HAP-1 (cell line): ENCODE measurements around the gene ZNF221.
A peak's percentile ranks its signal among the peaks of the same experiment; 100 is the strongest.

Experiments
- DNase-seq, 2 experiments: peaks; one replicate each; pipeline ENCODE4 v3.0.0-alpha.2; 2016 to 2020; ENCODE audit warnings: low spot score in 2 of 2
- H3K27me3 ChIP-seq: fragments of 250-450 bp; sonication (Bioruptor Pico); 2 replicates; pipeline ENCODE4 v1.5.1; 2020; ENCODE audit warnings: low read depth, mild to moderate bottlenecking, moderate library complexity
- H3K36me3 ChIP-seq: fragments of 250-450 bp; sonication (Bioruptor Pico); replicated peaks from 2 replicates; pipeline ENCODE4 v1.5.1; 2020; ENCODE audit warnings: mild to moderate bottlenecking
- H3K4me1 ChIP-seq: fragments of 250-450 bp; sonication (Bioruptor Pico); 2 replicates; pipeline ENCODE4 v1.5.1; 2020; ENCODE audit warnings: mild to moderate bottlenecking
- H3K4me3 ChIP-seq: fragments of 250-450 bp; sonication (Bioruptor Pico); 2 replicates; pipeline ENCODE4 v1.5.1; 2020; ENCODE audit warnings: mild to moderate bottlenecking, moderate library complexity
- H3K9me3 ChIP-seq: fragments of 250-450 bp; sonication (Bioruptor Pico); 2 replicates; pipeline ENCODE4 v1.5.1; 2020; ENCODE audit warnings: mild to moderate bottlenecking, moderate library complexity
- in situ Hi-C: fragments of 300-500 bp; cut with MboI; formaldehyde crosslinking; loops from 3 replicates; pipeline ENCODE4 v1.14.3; 2020; ENCODE audit warnings: low sequenced_read_pairs, inconsistent platforms, mixed read lengths

The ZNF221 gene

DNA sequence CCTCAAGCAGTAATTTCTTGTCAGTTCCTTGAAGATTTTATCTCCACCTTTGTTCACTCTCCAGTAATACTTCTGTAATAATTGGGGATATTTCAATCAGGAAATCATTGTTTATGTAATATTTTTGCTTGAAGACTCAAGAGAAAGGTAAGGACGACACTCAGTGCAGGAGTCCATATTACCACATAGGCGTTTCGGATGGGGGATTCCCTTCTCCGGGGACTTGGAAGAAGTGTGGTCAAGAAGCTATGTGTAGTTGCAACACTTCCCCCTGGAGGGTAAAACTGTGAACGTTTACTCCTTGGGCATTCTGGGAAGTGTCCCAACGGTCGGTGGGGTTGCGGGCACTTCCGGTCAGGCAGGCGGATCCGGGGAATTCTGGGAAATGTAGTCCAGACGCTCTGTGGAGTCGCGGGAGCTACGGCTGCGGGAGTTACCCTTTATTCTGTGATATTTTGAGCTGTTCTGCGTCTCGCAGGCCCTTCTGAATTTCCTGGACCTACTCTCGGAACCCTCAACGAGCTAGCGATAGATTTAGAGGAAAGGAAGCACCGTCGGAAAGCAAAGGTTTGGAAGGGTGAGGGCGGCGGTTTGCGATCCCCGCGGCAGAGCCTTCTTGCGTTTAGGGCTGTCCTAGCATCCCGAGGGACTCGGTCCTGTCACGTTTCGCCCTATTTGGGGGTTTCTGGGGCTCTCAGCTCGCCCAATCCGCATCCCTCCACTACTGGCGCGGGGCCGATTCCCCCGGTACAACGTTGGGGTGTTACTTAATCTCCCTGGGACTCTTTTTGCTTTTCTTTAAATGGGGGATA is at the start of gene ZNF221:
Gene ZNF221 (plus strand): TSS at position 395 of the 812 bp plus-strand sequence. CDS start 11,499 bp downstream, outside the sequence.
- in situ Hi-C loops = no loop called here
- H3K27me3 ChIP-seq = no peaks in the 10 kb centered on the region
- no peaks in the 10 kb centered on the region; the same call in 1 of the 2 replicates for H3K4me1 ChIP-seq
- H3K4me3 ChIP-seq = peak within 1 kb of the TSS; percentile 63
- peak; percentile 93 to 97 for DNase-seq
- H3K36me3 ChIP-seq = no peaks in the 10 kb centered on the region
- peaks cover 4% of the 10 kb centered on the region for H3K9me3 ChIP-seq

DNA sequence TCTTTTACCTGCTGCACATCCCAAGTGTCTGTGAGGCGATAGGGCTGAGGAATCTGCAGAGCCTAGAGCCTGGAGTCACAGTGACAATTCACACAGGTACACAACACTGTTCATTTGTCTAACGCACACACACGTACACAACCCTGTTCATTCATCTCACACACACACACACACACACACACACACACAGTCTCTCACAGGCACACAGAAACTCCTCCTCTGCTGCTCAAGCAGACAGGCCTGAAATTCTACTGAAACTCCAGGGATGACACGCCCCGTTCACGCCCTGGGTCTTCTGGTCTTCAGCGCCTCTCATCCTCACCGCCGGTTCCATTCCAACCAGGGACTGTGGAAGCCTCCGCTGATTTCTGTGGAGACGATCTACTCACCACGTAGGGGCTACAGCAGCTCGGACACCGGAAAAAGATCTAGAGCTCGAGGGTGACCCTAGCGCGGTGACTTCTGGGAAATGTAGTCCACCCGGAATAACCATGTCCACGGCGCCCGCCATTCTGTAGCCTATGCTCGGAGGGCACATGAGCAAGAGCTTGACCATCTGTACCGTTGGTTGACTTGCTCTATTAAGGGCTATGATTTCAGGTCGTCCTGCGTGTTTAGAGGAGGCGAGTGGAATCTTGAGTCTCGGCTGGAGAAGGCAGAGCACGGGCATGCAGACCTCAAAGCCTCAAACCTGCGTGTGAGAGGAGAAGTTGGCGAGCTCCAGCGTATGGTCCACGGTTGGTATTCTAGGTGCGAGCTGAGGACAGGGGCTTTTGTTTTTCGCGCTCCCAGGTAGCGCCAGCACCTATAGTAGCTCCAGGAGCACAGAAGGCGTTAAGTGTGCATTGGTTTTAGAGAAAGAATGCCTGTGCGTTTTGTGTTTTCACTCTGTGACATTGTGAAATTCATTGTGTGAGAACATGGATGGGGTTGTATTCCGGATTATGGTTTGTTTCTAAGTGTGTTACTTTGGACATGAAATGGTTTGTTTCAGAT is 49.3 kb upstream of the ZNF221 start:
- in situ Hi-C loops = no loop called here
- Histone ChIP-seq H3K9me3 (peaks cover 6% of the 10 kb centered on the region), H3K4me3 (peak overlapping the region; percentile 19), H3K36me3 (no peaks in the 10 kb centered on the region; the same call in 1 of the 2 replicates), H3K27me3 (no peaks in the 10 kb centered on the region), H3K4me1 (no peaks in the 10 kb centered on the region)
- DNase-seq = peak; percentile 3 to 61

DNA sequence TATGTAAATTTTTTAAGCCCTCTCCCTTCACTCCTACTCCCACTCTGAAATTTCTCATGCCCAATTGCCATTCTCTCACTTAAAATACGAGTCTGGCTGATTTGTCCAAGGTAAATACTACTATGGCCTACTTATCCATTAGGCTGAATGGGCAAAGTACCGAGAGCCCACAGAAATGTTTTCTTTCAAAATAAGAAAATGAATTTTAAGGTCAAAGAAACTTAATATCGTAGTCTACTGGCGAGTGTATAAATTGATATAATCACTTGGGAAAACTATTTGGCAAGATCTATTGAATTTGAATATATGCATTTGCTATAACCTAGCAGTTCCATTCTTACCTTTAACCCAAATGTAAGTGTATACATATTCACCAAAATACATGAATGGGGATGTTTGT is 48.6 kb upstream of the ZNF221 start:
- in situ Hi-C loops = no loop called here
- H3K9me3 ChIP-seq = peaks cover 6% of the 10 kb centered on the region
- no peaks in the 10 kb centered on the region; the same call in 1 of the 2 replicates for H3K36me3 ChIP-seq
- H3K27me3 ChIP-seq = no peaks in the 10 kb centered on the region
- no peak overlapping the region for H3K4me3 ChIP-seq
- no peaks in the 10 kb centered on the region for H3K4me1 ChIP-seq
- DNase-seq = no peak

DNA sequence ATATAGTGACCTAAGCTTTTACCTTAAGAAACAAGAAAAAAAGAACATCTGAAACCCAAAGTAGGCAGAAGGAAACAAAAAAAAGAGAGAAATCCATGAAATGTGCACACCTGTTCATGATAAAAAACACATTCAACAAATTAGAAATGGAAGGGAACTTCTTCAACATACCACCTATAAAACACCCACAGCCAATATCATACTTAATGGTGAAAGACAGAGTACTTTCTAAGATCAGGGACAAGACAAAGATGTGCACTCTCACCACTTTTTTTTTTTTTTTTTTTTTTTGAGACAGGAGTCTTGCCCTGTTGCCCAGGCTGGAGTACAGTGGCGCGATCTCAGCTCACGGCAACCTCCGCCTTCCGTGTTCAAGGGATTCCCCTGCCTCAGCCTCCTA is 45.1 kb upstream of the ZNF221 start:
- peaks cover 6% of the 10 kb centered on the region for H3K9me3 ChIP-seq
- H3K4me3 ChIP-seq = no peak overlapping the region
- no peaks in the 10 kb centered on the region for H3K36me3 ChIP-seq

DNA sequence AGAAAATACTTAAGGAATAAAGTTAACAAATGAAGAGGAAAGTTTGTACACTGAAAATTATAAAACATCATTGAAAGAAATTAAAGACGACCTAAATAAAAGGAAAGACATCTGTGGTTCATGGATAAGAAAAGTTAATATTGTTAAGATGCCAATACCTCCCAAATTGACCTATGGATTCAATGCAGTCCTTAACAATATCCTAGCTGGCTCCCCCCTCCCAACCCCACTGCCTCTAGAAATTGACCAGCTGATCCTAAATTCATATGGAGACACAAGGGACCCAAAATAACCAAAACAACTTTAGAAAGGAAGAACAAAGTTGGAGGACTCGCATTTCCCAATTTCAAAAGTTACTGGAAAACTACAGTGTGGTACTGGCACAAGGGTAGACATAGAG is 44.3 kb upstream of the ZNF221 start:
- peaks cover 6% of the 10 kb centered on the region for H3K9me3 ChIP-seq
- in situ Hi-C loops = no loop called here
- DNase-seq = no peak
- no peaks in the 10 kb centered on the region for H3K27me3 ChIP-seq
- no peaks in the 10 kb centered on the region for H3K36me3 ChIP-seq
- no peak overlapping the region for H3K4me3 ChIP-seq
- H3K4me1 ChIP-seq = no peaks in the 10 kb centered on the region

More for the DNA sequence above, 45.1 kb upstream of the ZNF221 start:
- in situ Hi-C loops = no loop called here
- Histone ChIP-seq H3K27me3 (no peaks in the 10 kb centered on the region), H3K4me1 (no peaks in the 10 kb centered on the region)
- DNase-seq = no peak

DNA sequence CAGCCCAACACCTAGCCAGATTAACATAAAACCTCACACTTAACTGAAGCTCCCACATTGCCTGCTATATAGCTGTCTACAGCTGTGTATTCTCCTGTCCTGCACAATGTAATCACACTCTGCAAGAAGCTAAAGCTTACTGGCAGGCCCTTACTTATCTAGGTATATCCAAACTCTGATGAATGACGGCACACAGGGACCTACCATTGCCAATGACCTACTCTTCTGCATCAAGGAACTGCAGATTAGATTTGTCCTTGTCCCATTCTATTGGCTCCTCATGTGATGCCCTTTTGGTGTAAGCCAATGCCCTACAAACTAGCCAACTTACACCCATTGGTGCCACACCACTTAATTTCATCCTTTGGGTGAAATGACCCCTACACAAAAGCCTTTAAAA is 42.4 kb upstream of the ZNF221 start:
- Histone ChIP-seq H3K36me3 (no peaks in the 10 kb centered on the region), H3K9me3 (no peaks in the 10 kb centered on the region), H3K4me3 (no peak overlapping the region), H3K4me1 (no peaks in the 10 kb centered on the region), H3K27me3 (no peaks in the 10 kb centered on the region)
- no peak for DNase-seq
- in situ Hi-C loops = no loop called here

DNA sequence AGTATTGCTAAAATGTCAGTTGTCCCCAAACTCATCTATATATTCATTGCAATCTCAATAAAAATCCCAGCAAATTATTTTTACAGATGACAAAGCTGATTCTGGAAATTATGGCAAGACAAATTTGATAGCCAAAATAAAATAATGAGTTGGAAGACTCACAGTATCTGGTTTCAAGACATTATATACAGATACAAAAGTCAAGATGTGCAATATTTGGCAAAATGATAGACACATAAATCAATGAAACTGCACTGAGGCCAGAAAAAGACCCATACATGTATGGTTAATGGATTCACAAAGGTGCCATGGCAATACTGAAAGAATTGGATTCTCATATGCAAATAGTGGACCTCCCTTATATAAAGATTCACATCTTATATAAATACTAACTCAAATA is 40.1 kb upstream of the ZNF221 start:
- Histone ChIP-seq H3K36me3 (peaks cover 21% of the 10 kb centered on the region), H3K9me3 (peaks cover 7% of the 10 kb centered on the region), H3K4me1 (no peaks in the 10 kb centered on the region), H3K4me3 (no peak overlapping the region), H3K27me3 (no peaks in the 10 kb centered on the region)
- DNase-seq = no peak
- in situ Hi-C loops = no loop called here

DNA sequence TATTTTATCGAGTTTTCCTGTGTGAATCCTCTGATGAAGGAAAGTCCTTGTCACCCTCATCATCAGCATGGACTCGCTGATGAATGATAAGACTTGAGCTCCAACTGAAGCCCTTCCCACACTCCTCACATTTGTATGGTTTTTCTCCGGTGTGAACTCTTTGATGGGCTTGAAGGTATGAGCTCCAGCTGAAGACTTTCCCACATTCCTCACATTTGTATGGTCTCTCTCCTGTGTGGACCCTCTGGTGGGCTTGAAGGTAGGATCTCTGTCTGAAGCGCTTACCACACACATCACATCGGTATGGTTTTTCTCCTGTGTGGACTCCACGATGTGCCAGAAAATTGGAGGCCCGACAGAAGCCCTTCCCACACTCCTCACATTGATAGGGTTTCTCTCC is 37.6 kb upstream of the ZNF221 start:
- no peak for DNase-seq
- no peaks in the 10 kb centered on the region for H3K27me3 ChIP-seq
- peaks cover 7% of the 10 kb centered on the region for H3K9me3 ChIP-seq
- no peaks in the 10 kb centered on the region for H3K4me1 ChIP-seq
- H3K36me3 ChIP-seq = peaks cover 43% of the 10 kb centered on the region
- in situ Hi-C loops = no loop called here
- H3K4me3 ChIP-seq = no peak overlapping the region

DNA sequence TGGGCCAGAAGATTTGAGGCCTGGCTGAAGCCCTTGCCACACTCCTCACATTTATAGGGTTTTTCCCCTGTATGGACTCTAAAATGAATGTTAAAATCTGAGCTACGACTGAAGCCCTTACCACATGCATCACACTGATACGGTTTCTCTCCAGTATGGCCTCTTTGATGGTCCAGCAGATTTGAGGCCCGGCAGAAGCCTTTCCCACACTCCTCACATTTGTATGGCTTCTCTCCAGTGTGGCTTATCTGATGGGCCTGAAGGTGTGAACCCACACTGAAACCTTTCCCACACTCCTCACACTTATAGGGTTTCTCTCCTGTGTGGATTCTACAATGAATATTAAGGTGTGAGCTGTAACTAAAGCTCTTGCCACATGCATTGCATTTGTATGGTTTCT is 37.0 kb upstream of the ZNF221 start:
- H3K27me3 ChIP-seq = no peaks in the 10 kb centered on the region
- H3K9me3 ChIP-seq = peaks cover 7% of the 10 kb centered on the region
- in situ Hi-C loops = no loop called here
- peaks cover 50% of the 10 kb centered on the region for H3K36me3 ChIP-seq
- no peak for DNase-seq
- no peak overlapping the region for H3K4me3 ChIP-seq
- H3K4me1 ChIP-seq = no peaks in the 10 kb centered on the region

DNA sequence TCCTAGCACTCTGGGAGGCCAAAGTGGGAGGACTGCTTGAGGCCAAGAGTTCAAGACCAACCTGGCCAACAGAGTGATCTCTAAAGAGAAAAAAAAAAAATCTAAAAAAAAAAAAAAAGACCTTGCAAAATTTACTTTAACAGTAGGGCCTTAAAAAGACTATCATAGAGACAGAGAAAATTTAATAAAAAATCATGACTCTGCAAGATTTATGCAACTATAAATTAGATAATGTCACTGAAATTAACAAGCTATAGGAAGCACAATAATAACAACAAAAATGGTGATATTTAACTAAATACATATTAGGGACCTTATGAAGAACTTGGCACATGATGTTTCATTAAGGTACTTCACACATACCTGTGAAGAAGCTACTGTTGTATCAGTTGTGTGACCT is 27.2 kb upstream of the ZNF221 start:
- no peak overlapping the region for H3K4me3 ChIP-seq
- no peaks in the 10 kb centered on the region for H3K27me3 ChIP-seq
- H3K36me3 ChIP-seq = peaks cover 45% of the 10 kb centered on the region
- no peak for DNase-seq
- in situ Hi-C loops = no loop called here
- H3K9me3 ChIP-seq = no peaks in the 10 kb centered on the region
- H3K4me1 ChIP-seq = no peaks in the 10 kb centered on the region

DNA sequence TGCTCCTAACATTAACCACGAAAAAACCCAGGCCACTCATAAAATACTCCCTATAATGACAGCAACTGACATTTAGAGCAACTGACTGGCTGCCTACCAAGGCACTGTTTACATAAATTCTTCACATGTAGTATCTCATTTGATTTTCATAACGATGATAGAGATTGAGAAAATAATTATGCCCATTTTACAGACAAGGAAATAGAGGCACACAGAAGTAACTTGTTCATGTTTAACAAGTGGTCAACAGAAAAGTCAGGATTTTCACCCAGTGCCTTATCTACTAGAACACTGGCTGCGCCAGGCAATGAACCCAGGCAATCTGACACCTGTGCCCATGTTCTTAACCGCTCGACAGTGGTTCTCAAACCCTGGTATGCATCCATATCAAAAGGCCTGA is 22.2 kb upstream of the ZNF221 start:
- H3K27me3 ChIP-seq = no peaks in the 10 kb centered on the region
- in situ Hi-C loops = no loop called here
- no peaks in the 10 kb centered on the region for H3K9me3 ChIP-seq
- no peaks in the 10 kb centered on the region; the same call in none of the 2 replicates for H3K4me1 ChIP-seq
- H3K36me3 ChIP-seq = peaks cover 64% of the 10 kb centered on the region
- no peak overlapping the region for H3K4me3 ChIP-seq
- no peak for DNase-seq

DNA sequence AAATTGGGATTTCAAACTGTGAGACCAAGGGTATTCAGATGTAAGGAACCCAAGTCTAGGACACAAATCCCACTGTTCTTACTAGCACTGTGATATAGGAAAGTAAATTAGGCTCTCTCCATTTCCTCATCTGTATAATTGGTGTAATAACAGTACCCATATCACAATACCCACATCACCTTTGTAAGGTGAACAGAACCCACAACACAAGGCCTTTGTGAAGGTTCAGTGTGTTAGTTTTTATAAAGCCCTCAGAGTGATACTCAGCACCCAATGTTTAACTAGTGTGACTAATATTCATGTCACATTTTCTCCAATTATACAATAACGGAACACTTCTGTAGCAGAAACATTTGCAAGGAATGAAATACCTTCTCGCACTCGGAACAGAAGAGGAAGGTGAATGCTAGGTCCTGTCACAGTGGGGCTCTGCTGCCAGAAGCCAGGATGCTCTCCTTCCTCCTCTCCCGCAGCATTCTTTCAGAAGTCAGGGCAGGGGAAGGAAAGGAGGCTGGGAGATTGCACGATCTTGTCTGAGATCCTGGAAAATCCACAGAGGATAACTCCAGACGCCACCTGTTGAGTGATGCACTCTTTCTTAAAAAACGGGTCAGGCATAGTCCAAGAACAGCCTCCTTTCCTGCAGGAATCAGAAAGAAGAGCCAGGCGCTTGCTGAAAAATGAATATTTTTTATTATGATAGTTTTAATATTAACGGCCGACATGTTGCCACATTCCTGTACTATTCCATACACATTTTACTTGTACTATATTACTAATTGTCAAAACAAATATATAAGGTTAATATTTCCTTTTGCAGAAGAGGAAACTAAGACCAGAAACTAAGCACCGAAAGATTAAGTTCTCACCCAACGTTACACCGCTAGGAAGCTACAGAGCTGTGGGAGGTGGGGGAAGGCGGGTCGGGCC is 16.7 kb upstream of the ZNF221 start:
- no peaks in the 10 kb centered on the region for H3K27me3 ChIP-seq
- in situ Hi-C loops = no loop called here
- DNase-seq = peak in 1 of 2 experiments; percentile 9
- H3K9me3 ChIP-seq = no peaks in the 10 kb centered on the region; the same call in 1 of the 2 replicates
- peak overlapping the region; percentile 83 for H3K4me3 ChIP-seq
- peaks cover 31% of the 10 kb centered on the region for H3K36me3 ChIP-seq
- H3K4me1 ChIP-seq = peaks cover 5% of the 10 kb centered on the region
